HG03565 (cell line): ENCODE results near the gene UEVLD.

Experiments used
- ATAC-seq: cut with Tn5 transposase; IDR thresholded peaks from one replicate; pipeline ENCODE4 v1.9.1; 2021; ENCODE audit warnings: mild to moderate bottlenecking, moderate library complexity; ENCODE audit not compliant: unreplicated experiment

Gene UEVLD

DNA sequence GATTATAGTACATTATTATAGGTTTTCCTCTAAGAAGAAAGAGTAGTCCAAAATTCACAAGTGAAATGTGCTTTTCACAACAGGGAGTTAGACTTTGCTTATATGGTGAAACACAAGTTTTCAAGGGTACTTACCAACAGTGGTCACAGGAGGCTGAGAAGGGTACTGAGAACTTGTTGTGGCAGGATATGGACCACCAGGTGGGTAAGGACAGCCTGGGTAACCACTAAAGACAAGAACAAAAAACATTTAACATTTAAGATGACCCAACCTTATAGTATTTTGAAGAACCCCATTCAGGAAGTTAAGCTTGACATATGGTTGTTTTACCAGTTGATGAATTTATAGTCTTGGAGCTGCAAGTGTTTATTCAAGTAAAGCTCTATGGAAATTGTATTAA is 86.2 kb downstream of the UEVLD start:
- ATAC-seq: no peak

DNA sequence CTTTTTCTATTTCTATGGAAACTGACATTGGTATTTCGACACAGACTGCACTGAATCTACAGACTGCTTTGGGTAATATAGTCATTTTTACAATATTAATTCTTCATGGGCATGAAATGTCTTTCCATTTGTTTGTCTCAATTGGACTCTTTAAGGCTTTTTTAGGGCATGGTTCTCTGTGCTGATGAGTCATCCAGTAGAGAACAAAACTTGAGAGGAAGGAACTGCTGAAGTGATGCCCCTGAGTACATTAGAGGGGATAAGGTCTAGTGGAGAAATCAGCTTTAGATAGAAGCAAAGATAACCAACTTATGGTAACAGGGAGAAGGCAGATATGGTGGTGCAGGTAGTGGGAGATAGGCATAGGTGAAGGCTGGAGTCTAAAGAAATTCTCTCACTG is 86.9 kb downstream of the UEVLD start:
- no peak for ATAC-seq

DNA sequence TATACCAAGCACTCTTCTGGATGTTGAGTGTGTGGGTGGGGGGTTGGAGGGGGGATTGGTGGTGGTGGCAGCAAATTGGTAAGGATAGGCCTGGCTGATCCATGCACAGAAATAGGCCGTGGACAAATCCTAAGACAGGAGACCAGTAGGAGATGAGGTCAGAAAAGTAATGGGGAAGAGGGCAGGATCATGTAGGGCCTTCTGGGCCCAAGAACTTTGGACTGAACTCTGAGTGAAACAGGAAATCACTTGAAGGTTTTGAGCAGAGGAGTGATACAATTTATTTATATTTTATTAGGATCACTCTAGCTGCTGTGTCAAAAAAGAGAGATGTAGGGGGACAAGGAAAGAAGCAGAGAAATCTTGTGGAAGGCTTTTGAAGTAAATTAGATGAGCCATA is 90.5 kb downstream of the UEVLD start:
- ATAC-seq: no peak

DNA sequence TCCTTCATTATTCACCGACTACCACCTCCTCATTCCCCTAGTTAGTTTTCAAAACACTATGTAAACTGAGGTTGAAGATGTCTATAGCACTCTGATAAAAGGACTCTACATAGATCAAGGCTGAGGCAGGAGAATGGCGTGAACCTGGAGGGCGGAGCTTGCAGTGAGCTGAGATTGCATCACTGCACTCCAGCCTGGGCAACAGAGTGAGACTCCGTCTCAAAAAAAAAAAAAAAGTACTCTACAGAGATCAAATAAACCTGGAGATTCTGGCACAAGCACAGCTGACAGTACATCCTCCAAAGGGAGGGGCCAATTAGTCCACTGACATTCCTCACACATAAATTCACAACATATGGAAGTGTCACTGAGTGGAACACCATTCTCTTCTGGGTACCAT is 92.8 kb downstream of the UEVLD start:
- ATAC-seq: no peak

DNA sequence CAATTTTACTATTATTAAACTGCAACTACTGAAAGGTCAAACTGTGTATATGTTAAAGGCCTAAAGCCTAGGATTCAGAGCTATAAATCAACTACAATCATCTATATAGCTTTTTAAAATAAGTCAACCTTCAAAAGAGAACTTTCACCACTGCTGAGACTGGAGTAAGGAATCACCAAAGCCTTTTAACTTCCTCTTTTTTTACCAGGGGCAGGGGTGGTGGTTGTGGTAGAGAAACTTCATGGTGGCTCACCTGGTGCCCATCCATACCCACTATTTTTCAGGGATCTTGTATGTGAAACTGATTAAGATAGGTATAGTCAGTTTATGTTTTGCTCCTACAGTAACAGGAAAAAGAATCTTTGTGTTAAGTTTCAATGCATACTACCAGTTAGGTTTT is 93.3 kb downstream of the UEVLD start:
- no peak for ATAC-seq

DNA sequence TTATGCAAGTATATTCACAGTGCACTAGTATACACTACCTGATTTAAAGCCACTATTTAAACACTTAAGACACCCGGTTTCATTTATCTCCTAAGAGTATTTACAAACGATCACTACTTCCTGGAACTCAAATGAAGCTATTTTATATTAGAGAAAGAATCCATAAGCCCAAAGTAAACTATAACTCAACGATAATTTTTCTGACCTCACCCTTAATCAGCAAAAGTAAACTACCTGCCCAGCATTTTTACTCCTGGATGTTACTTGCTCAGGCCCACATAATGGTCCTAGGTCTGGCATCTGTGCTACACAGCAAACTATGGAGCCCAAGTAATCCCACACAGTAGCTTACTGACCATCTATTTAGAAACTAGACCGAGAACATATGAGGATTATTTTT is 95.2 kb downstream of the UEVLD start:
- no peak for ATAC-seq

DNA sequence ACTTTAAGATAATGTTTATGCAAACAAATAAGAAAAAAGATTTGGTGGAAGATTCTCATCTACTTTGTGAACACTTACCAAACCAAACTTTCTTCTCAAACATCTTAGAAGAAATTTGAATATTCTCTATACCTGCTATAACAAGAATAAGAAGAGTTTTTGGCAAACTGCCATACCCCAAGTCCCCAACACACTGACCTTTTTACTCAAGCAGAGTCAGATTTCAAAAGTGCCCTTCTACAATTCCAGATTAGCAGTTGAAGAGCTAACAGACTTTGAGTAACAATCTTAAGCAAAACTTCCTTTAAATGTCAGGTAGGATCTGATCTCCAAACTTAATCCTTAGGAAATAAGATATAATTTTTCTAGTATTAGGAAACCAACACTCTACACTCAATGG is 95.6 kb downstream of the UEVLD start:
- ATAC-seq: no peak

DNA sequence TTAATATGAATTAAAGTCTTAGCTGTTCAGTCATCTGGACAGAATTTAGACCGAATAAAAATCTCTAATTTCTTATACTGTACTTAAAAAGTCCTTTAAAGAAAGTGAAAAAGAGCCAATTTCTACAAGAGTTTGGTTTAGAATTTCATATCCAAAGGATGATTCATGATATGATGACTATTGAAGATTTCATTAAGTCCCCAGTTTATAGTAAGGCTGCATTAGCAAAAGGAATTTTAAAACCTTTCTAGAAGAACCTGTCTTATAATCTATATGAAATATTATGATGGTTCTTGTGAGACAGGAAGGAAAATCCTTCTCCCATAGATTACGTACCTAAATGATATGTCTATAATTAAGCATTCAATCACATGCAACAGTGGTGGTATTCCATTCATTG is 96.6 kb downstream of the UEVLD start:
- ATAC-seq: no peak

DNA sequence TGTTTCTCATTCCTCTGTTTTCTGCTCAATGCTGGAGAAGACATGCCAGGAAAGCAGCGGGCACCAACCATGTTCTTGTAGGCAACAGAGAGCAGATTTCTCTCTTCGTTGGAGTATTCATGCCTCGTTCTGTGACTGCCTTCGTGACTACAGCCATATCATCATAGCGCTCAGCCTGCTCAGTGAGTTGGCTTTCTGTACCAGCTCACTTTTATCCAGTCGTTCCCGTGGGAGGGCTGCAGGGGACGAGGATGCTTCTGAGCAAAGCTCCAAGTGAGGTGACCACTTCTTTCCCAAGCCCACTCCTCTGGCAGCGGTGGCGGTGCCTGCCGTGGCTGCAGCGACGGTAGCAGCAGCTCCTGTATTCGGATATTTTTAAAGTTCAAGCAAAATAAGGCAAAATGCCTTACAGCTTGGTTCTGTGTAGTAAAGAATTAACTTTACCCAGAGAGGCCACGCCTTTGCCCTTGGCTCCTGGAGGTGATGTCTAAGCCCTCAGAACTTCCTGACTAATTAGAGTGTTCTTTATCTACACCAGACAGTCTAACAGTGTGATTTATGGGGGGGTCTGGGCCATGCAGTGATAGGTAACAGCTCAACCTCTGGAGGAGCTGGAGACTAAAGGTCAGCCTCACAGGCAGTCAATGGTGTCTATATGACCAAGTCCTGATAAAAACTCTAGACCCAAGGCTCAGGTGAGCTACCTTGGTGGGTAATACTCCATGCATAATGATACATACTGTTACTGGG is 97.6 kb downstream of the UEVLD start:
- no peak for ATAC-seq

DNA sequence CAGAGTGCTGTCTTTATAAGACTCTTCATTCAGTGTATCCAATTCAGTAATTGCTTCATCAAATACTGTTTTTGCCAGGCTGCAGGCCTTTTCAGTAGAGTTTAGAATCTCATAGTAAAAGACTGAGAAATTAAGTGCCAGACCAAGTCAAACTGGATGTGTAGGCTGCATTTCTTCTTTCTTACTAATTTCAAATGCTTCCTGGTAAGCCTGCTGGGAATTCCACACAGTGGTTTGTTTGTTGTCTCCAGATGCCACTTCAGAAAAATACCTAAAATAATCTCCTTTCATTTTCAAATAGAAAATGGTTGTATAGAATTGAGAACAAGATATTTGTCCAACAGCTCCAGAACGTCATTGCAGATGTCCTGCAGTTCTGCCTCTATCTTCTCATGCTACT is 98.2 kb downstream of the UEVLD start:
- ATAC-seq: no peak

DNA sequence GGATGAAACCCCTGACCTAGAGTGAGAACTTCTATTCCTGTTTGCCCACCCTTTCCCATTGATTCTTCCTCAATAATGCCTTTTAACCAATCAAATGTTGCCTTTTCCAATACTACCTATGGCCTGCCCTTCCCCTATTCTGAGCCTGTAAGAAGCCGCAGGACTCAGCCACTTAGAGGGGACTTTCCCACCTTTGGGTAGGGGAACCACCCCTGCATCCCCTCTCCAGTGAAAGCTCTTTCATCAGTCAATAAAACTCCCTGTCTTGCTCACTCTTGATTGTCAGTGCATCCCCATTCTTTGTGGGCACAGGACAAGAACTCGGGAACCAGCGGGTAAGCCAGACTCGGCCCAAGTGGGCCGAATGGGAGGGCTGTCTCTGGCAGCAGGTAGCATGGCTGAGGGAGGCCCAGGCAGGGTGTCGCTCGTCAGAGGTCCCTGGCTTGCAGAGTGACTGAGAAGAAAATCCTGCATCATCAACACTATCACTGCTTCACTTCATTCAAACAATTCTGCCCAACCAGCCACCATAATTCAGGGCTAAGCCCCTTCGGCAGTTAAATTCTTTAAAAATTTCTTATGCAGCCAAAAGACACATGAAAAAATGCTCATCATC is 102.5 kb downstream of the UEVLD start:
- ATAC-seq: no peak
